Loucy (cell line): ENCODE data around the gene CENPL.

Experiments
- CTCF ChIP-seq: fragments of 200-600 bp; sonication (generic); conservative IDR thresholded peaks from 2 replicates; pipeline ENCODE4 v1.5.1; 2014; ENCODE audit warnings: mild to moderate bottlenecking, antibody characterized with exemption, low read length
- EZH2phosphoT487 ChIP-seq: fragments of 200-600 bp; IDR thresholded peaks from 2 replicates; pipeline ENCODE4 v1.6.1; 2018; ENCODE audit warnings: antibody characterized with exemption, mild to moderate bottlenecking, moderate library complexity, borderline replicate concordance

GRCh38 chr1:173775578-173776226 lies 49.0 kb downstream of the CENPL start:
- no peak for TF ChIP-seq EZH2phosphoT487
- TF ChIP-seq CTCF: no peak
